Muscle of leg (tissue), 11 donors: Measurements from ENCODE around the gene KIAA0930. TPM values are rescaled to one million over a fixed set of nuclear protein-coding genes. Genes with fewer than 3 reads are reported as not detected.
A peak's percentile ranks its signal among the peaks of the same experiment; 100 is the strongest.

Source experiments
- DNase-seq: peaks from one replicate; pipeline ENCODE4 v3.0.0; 2013
- H3K27ac ChIP-seq: one replicate; pipeline ENCODE4 v1.5.1; 2013; ENCODE audit warnings: mild to moderate bottlenecking, low read length, control low read depth
- H3K27me3 ChIP-seq: one replicate; pipeline ENCODE4 v1.6.1; 2013; ENCODE audit warnings: low read length; ENCODE audit not compliant: control insufficient read depth, insufficient read depth
- H3K36me3 ChIP-seq: one replicate; pipeline ENCODE4 v1.6.1; 2013; ENCODE audit warnings: low read length; ENCODE audit not compliant: control insufficient read depth, insufficient read depth
- H3K4me1 ChIP-seq: one replicate; pipeline ENCODE4 v1.6.1; 2013; ENCODE audit warnings: low read length; ENCODE audit not compliant: control insufficient read depth, insufficient read depth
- H3K4me3 ChIP-seq: one replicate; pipeline ENCODE4 v1.5.1; 2013; ENCODE audit warnings: low read length, control low read depth
- H3K9me3 ChIP-seq: replicated peaks from 2 replicates; pipeline ENCODE4 v1.6.1; 2013; ENCODE audit warnings: low read depth, low read length; ENCODE audit not compliant: control insufficient read depth
- WGBS: methylation state at CpG from one replicate; pipeline ENCODE4 v1.1.5; 2013; ENCODE audit warnings: missing lambda C conversion rate; ENCODE audit not compliant: insufficient coverage; 5-methylcytosine and 5-hydroxymethylcytosine counted together
- polyA plus RNA-seq, 8 donors: library from polyadenylated mRNA; unstranded; fragments of 120-200 nt; gene quantifications; one replicate each; pipeline versions ENCODE4 v1.2.1 to v1.2.3, GENCODE V29; 2013; ENCODE audit warnings: inconsistent platforms in 1 of 8, low replicate concordance in 1 of 8; ENCODE audit not compliant: insufficient read length in 8 of 8, insufficient read depth in 1 of 8
- total RNA-seq: library from RNA; stranded (reverse); fragments of 120-200 nt; gene quantifications from one replicate; pipeline ENCODE4 v1.2.4, GENCODE V29; 2013

Gene KIAA0930
- total and polyA plus RNA-seq, 9 donors: 11.7 to 23.4 (median 15.4) TPM

- Histone ChIP-seq H3K27ac (no peak overlapping the region), H3K27me3 (peaks cover 12% of the 10 kb centered on the region), H3K36me3 (no peaks in the 10 kb centered on the region), H3K4me1 (peaks cover 30% of the 10 kb centered on the region), H3K4me3 (no peak overlapping the region), H3K9me3 (no peaks in the 10 kb centered on the region)
- 37% methylated on average over 27 of the region's 29 CpGs for WGBS
- peak; percentile 43 for DNase-seq
These were observed 31.5 kb downstream of the KIAA0930 start for GRCh38 chr22:45208993-45209838.

GRCh38 chr22:45208696-45208992 lies 32.0 kb downstream of the KIAA0930 start:
- H3K4me3 ChIP-seq: no peak overlapping the region
- H3K4me1 ChIP-seq: peaks cover 30% of the 10 kb centered on the region
- 72% methylated on average over 6 of the region's 10 CpGs for WGBS
- no peak overlapping the region for H3K27ac ChIP-seq
- peaks cover 12% of the 10 kb centered on the region for H3K27me3 ChIP-seq
- DNase-seq: no peak
- no peaks in the 10 kb centered on the region for H3K9me3 ChIP-seq
- H3K36me3 ChIP-seq: no peaks in the 10 kb centered on the region

- peaks cover 30% of the 10 kb centered on the region for H3K4me1 ChIP-seq
- no peaks in the 10 kb centered on the region for H3K9me3 ChIP-seq
- H3K27ac ChIP-seq: no peak overlapping the region
- no peak overlapping the region for H3K4me3 ChIP-seq
- 87% methylated on average over 16 of the region's 24 CpGs for WGBS
- peaks cover 8% of the 10 kb centered on the region for H3K27me3 ChIP-seq
- no peak for DNase-seq
- peaks cover 5% of the 10 kb centered on the region for H3K36me3 ChIP-seq
These were observed 32.6 kb downstream of the KIAA0930 start for GRCh38 chr22:45207981-45208664.

- WGBS: 92% methylated on average over 10 of the region's 13 CpGs
- no peak overlapping the region for H3K4me3 ChIP-seq
- H3K4me1 ChIP-seq: peaks cover 30% of the 10 kb centered on the region
- peaks cover 10% of the 10 kb centered on the region for H3K36me3 ChIP-seq
- H3K9me3 ChIP-seq: no peaks in the 10 kb centered on the region
- H3K27me3 ChIP-seq: peaks cover 2% of the 10 kb centered on the region
- no peak for DNase-seq
- no peak overlapping the region for H3K27ac ChIP-seq
These were observed 33.2 kb downstream of the KIAA0930 start for GRCh38 chr22:45207533-45207932.

GRCh38 chr22:45206233-45206632 lies 34.5 kb downstream of the KIAA0930 start:
- Histone ChIP-seq H3K27ac (no peak overlapping the region), H3K4me1 (peaks cover 24% of the 10 kb centered on the region), H3K27me3 (no peaks in the 10 kb centered on the region), H3K36me3 (peaks cover 14% of the 10 kb centered on the region), H3K9me3 (no peaks in the 10 kb centered on the region), H3K4me3 (no peak overlapping the region)
- 94% methylated on average over 6 of the region's 6 CpGs for WGBS
- no peak for DNase-seq

DNA sequence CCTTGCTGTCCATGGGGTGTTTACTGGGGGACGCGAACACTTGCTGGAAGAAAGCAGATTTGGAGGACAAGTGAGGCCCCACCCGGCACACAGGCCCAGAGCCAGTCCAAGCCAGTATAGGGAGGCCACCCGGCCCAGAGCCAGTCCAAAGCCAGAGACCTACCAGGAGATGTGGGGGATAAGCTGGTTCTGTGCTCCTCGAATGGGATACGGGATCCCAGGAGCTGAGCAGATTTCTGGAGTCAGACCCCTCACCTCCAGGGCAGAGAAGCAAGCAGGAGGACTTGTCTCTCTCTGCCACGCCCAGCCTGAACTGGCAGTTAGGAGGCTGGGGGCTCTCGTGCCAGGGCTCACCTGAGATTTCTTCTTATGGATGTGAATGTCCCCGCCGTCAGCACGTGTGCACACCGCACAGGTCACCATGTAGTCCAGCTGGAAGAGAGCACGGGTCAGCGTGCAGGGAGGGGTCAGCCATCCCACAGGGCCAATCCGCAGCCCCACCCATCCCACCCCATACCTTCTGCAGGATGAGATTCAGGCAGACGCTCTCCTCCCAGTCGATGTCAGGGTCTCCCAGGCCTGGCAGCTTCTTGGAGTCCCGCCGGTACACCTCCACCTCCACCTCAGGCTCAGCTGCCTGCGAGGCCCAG lies 35.3 kb downstream of the KIAA0930 start:
- Histone ChIP-seq H3K9me3 (no peaks in the 10 kb centered on the region), H3K27me3 (no peaks in the 10 kb centered on the region), H3K36me3 (peaks cover 18% of the 10 kb centered on the region), H3K4me3 (no peak overlapping the region), H3K4me1 (peaks cover 22% of the 10 kb centered on the region), H3K27ac (no peak overlapping the region)
- no peak for DNase-seq
- 80% methylated on average over 14 of the region's 20 CpGs for WGBS

- no peak for DNase-seq
- 63% methylated on average over 7 of the region's 14 CpGs for WGBS
- Histone ChIP-seq H3K36me3 (peaks cover 18% of the 10 kb centered on the region), H3K4me3 (no peak overlapping the region), H3K27ac (no peak overlapping the region), H3K27me3 (no peaks in the 10 kb centered on the region), H3K9me3 (no peaks in the 10 kb centered on the region), H3K4me1 (peaks cover 16% of the 10 kb centered on the region)
These were observed 35.9 kb downstream of the KIAA0930 start for GRCh38 chr22:45204819-45205218.

DNA sequence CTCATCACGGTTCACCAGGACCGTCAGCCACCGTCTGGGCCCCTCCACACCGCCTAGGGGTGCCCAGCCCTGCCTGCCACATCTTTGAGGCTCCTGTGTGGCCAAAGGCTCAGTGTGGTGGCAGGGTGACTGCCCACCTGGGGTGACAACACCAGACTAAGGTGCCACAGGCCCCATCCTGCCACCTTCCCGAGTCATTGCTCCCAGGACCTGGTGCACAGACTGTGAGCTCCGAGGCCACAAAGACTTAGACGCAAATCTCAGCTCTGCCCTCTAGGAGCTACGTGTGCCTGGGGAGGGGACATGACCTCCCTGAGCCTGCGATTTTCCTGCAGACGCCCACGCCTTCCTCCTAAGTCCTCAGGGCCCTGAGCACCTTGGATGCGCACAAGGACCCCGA lies 36.5 kb downstream of the KIAA0930 start:
- peaks cover 18% of the 10 kb centered on the region for H3K36me3 ChIP-seq
- WGBS: 68% methylated on average over 13 of the region's 13 CpGs

GRCh38 chr22:45203150-45203951 lies 37.3 kb downstream of the KIAA0930 start:
- Histone ChIP-seq H3K4me1 (peaks cover 10% of the 10 kb centered on the region), H3K9me3 (no peaks in the 10 kb centered on the region), H3K27me3 (no peaks in the 10 kb centered on the region), H3K36me3 (peaks cover 21% of the 10 kb centered on the region), H3K27ac (no peak overlapping the region), H3K4me3 (no peak overlapping the region)
- DNase-seq: no peak
- 88% methylated on average over 39 of the region's 40 CpGs for WGBS

More for the DNA sequence above, 36.5 kb downstream of the KIAA0930 start:
- Histone ChIP-seq H3K4me1 (peaks cover 10% of the 10 kb centered on the region), H3K4me3 (no peak overlapping the region), H3K27ac (no peak overlapping the region), H3K27me3 (no peaks in the 10 kb centered on the region), H3K9me3 (no peaks in the 10 kb centered on the region)
- no peak for DNase-seq
